Tibial nerve (tissue), 4 donors: Measurements from ENCODE around the gene HMOX2. TPM values are rescaled to one million over a fixed set of nuclear protein-coding genes. Genes with fewer than 3 reads are reported as not detected.

Experiments
- DNase-seq, 2 donors: peaks; one replicate each; pipeline ENCODE4 v3.0.0-alpha.2; 2019; ENCODE audit warnings: low spot score in 2 of 2
- H3K27ac ChIP-seq, 4 donors: fragments of 200-600 bp; sonication (generic) in 3 of 4; one replicate each; pipeline ENCODE4 v1.5.1; 2017 to 2019; ENCODE audit warnings: mild to moderate bottlenecking in 1 of 4
- H3K27me3 ChIP-seq, 2 donors: fragments of 200-600 bp; sonication (generic) in 1 of 2; one replicate each; pipeline versions ENCODE4 v1.5.1 to v1.6.0; 2017 to 2019
- H3K36me3 ChIP-seq, 3 donors: fragments of 200-600 bp; sonication (generic); one replicate each; pipeline ENCODE4 v1.5.1; 2018 to 2019
- H3K4me1 ChIP-seq, 4 donors: fragments of 200-600 bp; sonication (generic) in 3 of 4; one replicate each; pipeline ENCODE4 v1.5.1; 2017 to 2019
- H3K4me3 ChIP-seq, 4 donors: fragments of 200-600 bp; sonication (generic) in 3 of 4; one replicate each; pipeline ENCODE4 v1.5.1; 2017 to 2019; ENCODE audit warnings: mild to moderate bottlenecking in 1 of 4, moderate library complexity in 1 of 4
- H3K9me3 ChIP-seq, 4 donors: fragments of 200-600 bp; sonication (generic) in 3 of 4; one replicate each; pipeline ENCODE4 v1.5.1; 2017 to 2019
- CTCF ChIP-seq, 5 experiments: fragments of 200-600 bp in 3 of 5; fragments of 450-650 bp in 2 of 5; sonication (generic) in 3 of 5; IDR thresholded peaks; one replicate each; pipeline ENCODE4 v1.5.1; 2016 to 2019; ENCODE audit warnings: antibody characterized with exemption in 5 of 5, mild to moderate bottlenecking in 3 of 5, moderate library complexity in 2 of 5
- EP300 ChIP-seq, 2 donors: sonication (generic); formaldehyde crosslinking; IDR thresholded peaks; one replicate each; pipeline ENCODE4 v1.6.1; 2017; ENCODE audit warnings: antibody characterized with exemption in 2 of 2, mild to moderate bottlenecking in 1 of 2
- POLR2A ChIP-seq, 2 donors: fragments of 450-650 bp; IDR thresholded peaks; one replicate each; pipeline ENCODE4 v1.6.1; 2017; ENCODE audit warnings: antibody characterized with exemption in 2 of 2, mild to moderate bottlenecking in 2 of 2, moderate library complexity in 2 of 2
- WGBS, 2 donors: methylation state at CpG; one replicate each; pipeline ENCODE4 v1.1.5; 2018; 5-methylcytosine and 5-hydroxymethylcytosine counted together
- total RNA-seq, 4 donors: library from RNA; depleted of rRNA; stranded (reverse); fragments of >200 nt; gene quantifications; one replicate each; pipeline ENCODE4 v1.1.0, GENCODE V29; 2016

The HMOX2 gene
- total RNA-seq: 10 to 100 TPM; 55.7 to 75.6 (median 63.1) TPM

- H3K27me3 ChIP-seq: no peaks in the 10 kb centered on the region
- WGBS, 2 donors: 15 to 35% methylated on average over 13 to 36 of the region's 70 CpGs
- no peaks in the 10 kb centered on the region for H3K9me3 ChIP-seq
- peak within 1 kb of the TSS; percentile 79 to 95 (median 83) for H3K4me3 ChIP-seq
- H3K27ac ChIP-seq: peak within 1 kb of the TSS; percentile 68 to 94 (median 91)
- TF ChIP-seq CTCF (IDR thresholded peaks at IDR 0.05) (peak in 3 of 5 experiments; percentile 32 to 50 (median 45)), EP300 (IDR thresholded peaks at IDR 0.05) (peak in 1 of 2 donors; percentile 95), POLR2A (IDR thresholded peaks at IDR 0.05) (peak; percentile 91 to 92)
- DNase-seq: peak; percentile 86 to 90
- peaks cover 0 to 39% (median 13%) of the 10 kb centered on the region in 4 donors for H3K4me1 ChIP-seq
- H3K36me3 ChIP-seq: no peaks in the 10 kb centered on the region
Observed at GRCh38 chr16:4475880-4476788, at the start of gene HMOX2. TSS of gene HMOX2 (plus strand) at chr16:4476398. CDS start at chr16:4505525, 29,127 bp downstream.

DNA sequence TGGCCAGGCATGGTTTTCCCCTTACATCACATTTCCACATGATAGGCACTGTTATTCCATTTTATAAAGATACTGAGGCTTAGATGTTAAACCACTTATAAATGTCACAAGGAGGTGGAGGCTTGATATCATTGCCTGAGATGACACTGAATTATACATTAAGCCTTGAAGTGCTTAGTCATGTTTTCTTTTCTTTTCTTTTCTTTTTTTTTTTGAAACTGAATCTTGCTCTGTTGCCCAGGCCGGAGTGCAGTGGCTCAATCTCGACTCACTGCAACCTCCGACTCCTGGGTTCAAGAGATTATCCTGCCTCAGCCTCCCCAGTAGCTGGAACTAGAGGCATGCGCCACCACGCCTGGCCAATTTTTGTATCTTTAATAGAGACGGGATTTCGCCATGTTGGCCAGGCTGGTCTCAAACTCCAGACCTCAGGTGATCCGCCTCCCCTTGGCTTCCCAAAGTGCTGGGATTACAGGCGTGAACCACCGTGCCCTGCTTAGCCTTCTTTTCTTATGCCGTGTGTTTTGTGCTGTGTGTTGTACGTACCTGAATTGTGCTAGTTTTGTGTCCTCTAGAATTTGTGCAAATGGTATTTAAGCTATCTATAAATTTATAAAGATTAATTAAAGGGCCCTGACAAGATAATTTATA, 49.4 kb upstream of the HMOX2 start:
- Histone ChIP-seq H3K36me3 (peaks cover 0 to 32% (median 4%) of the 10 kb centered on the region in 3 donors), H3K4me3 (peak overlapping the region in 3 of 4 donors; percentile 83 to 94 (median 85)), H3K9me3 (no peaks in the 10 kb centered on the region), H3K4me1 (peaks cover 0 to 30% (median 14%) of the 10 kb centered on the region in 4 donors), H3K27me3 (no peaks in the 10 kb centered on the region), H3K27ac (peak overlapping the region in 1 of 4 donors; percentile 96)
- TF ChIP-seq POLR2A (IDR thresholded peaks at IDR 0.05) (no peak), CTCF (IDR thresholded peaks at IDR 0.05) (no peak), EP300 (IDR thresholded peaks at IDR 0.05) (no peak)
- 86 to 88% methylated on average over 12 of the region's 12 CpGs for WGBS, 2 donors
- DNase-seq: no peak

DNA sequence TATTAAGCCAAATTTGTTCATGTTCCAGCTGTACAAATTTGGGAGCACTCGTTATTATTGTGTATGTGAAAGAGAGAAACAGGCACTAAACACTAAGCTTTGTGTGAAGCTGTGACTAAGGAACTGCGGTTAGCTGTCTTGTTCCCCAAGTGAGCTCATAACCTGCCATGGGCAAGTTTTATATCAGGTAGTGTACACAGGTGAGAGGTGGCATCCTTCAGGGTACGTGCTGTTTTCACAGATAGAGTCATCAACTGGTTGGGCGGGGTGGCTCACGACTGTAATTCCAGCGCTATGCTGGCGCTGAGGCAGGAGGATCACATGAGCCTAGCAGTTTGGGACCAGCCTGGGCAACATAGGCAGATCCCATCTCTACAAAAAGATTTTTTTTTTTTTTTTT, 47.7 kb upstream of the HMOX2 start:
- Histone ChIP-seq H3K4me3 (no peak overlapping the region), H3K27me3 (no peaks in the 10 kb centered on the region), H3K4me1 (peaks cover 0 to 30% (median 14%) of the 10 kb centered on the region in 4 donors), H3K27ac (no peak overlapping the region), H3K9me3 (no peaks in the 10 kb centered on the region), H3K36me3 (peaks cover 0 to 48% (median 4%) of the 10 kb centered on the region in 3 donors)
- TF ChIP-seq POLR2A (IDR thresholded peaks at IDR 0.05): no peak
- no peak for TF ChIP-seq CTCF (IDR thresholded peaks at IDR 0.05)
- no peak for TF ChIP-seq EP300 (IDR thresholded peaks at IDR 0.05)
- no peak for DNase-seq
- 95 to 97% methylated on average over 7 of the region's 7 CpGs for WGBS, 2 donors

DNA sequence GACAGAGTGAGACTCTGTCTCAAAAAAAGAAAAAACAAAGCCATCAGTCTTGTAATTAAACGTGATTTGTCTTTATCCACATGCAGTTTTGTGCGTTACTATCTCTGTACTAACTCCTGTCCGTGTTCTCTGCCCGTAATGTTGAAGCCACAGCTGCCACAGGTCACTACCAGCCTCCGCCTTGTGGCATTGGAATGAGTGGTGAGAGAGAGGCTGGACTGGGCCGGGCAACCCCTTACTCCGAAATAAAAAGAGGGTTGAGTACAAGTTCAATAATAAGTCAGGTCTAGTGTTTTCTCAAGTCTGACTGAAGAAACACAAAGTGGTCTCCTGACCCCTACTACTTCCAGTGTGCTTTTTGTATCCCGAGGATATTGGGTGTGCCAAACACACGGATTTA, 45.2 kb upstream of the HMOX2 start:
- H3K4me3 ChIP-seq: no peak overlapping the region
- peaks cover 0 to 70% (median 4%) of the 10 kb centered on the region in 3 donors for H3K36me3 ChIP-seq
- TF ChIP-seq POLR2A (IDR thresholded peaks at IDR 0.05) (no peak), CTCF (IDR thresholded peaks at IDR 0.05) (no peak), EP300 (IDR thresholded peaks at IDR 0.05) (no peak)
- peaks cover 0 to 23% (median 6%) of the 10 kb centered on the region in 4 donors for H3K4me1 ChIP-seq
- WGBS, 2 donors: 89 to 90% methylated on average over 9 of the region's 9 CpGs
- no peak for DNase-seq
- H3K27ac ChIP-seq: no peak overlapping the region
- H3K27me3 ChIP-seq: no peaks in the 10 kb centered on the region
- H3K9me3 ChIP-seq: no peaks in the 10 kb centered on the region
